ENCODE measurements around the gene SVEP1. TPM values are rescaled to one million over a fixed set of nuclear protein-coding genes. Genes with fewer than 3 reads are reported as not detected.

Gene SVEP1
- total RNA-seq: 0.19 and 0.21 TPM in 2 replicates

GRCh38 chr9:110579034-110579861, at the start of gene SVEP1:
TSS of gene SVEP1 (minus strand) at chr9:110579741. CDS start at chr9:110579543, 198 bp downstream.

GRCh38 chr9:110337727-110338126, 241.8 kb downstream of the SVEP1 start, which contains the start of gene TXNDC8:
TSS of gene TXNDC8 (minus strand) at chr9:110337863.

Other genes with a start within 250 kb of the SVEP1 start
- gene TXNDC8, start 241.9 kb downstream of the SVEP1 start, total RNA-seq: not detected in 2 replicates
- gene MUSK, start 89.0 kb upstream of the SVEP1 start, total RNA-seq: not detected in 2 replicates

Measured in airway epithelial cell (primary cell).